ENCODE data around the gene GDAP2.
"Not testable (repeated sequence)": the region's sequence is repeated elsewhere in the genome, so short reads cannot be mapped to it uniquely, and the experiment has no call there.

The GDAP2 gene

DNA sequence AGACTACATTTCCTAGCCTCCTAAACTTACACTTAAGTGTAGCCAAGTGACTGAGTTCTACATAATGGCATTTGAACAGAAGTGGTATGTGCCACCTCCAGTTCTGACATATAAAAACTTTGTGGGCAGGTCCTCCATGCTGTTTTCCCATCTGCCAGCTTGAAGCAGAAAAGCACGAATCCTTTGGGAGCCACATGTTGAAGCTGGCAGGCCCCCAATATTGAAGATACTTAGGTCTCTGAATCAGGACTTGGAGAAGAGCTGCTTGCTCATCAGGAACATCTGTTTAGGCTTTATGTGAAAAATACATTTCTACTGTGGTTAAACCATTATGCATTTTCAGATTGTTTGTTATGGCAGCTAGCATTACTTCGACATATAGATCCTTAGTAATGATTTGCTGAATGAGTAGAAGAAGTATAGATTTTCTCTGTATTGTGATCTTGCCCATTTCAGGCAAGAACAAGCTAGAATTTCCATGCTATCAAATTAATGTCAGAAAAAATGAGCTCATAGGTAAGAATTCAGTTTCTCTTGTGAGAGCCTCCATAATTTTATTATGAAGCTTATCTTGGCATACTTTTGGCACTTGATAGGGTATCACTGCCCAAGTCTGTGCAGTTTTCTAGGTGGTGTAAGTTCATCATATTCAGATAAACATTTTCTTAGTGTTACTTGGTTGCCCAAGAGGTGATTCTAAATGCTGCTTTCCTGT, 68.4 kb downstream of the GDAP2 start:
- DNase-seq (ENCODE audit: low read depth) = no peak
- H3K4me3 ChIP-seq (ENCODE audit: low read depth, low read length) = no peak overlapping the region
- TF ChIP-seq, protein P1, sequence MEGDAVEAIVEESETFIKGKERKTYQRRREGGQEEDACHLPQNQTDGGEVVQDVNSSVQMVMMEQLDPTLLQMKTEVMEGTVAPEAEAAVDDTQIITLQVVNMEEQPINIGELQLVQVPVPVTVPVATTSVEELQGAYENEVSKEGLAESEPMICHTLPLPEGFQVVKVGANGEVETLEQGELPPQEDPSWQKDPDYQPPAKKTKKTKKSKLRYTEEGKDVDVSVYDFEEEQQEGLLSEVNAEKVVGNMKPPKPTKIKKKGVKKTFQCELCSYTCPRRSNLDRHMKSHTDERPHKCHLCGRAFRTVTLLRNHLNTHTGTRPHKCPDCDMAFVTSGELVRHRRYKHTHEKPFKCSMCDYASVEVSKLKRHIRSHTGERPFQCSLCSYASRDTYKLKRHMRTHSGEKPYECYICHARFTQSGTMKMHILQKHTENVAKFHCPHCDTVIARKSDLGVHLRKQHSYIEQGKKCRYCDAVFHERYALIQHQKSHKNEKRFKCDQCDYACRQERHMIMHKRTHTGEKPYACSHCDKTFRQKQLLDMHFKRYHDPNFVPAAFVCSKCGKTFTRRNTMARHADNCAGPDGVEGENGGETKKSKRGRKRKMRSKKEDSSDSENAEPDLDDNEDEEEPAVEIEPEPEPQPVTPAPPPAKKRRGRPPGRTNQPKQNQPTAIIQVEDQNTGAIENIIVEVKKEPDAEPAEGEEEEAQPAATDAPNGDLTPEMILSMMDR (IDR thresholded peaks at IDR 0.05; ENCODE audit: insufficient read depth, low read depth, low read length, missing control alignments) = no peak

DNA sequence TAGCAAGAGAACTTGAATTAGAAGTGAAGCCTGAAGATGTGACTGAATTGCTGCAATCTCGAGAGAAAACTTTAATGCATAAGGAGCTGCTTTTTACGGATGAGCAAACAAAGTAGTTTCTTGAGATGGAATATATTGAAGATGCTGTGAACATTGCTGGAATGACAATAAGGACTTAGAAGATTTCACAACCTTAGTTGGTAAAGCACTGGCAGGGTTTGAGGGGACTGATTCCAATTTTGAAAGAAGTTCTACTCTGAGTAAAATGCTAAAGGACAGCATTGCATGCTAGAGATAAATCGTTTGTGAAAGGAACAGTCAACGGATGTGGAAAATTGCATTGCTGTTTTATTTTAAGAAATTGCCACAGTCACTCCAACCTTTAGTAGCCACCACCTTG, 69.5 kb downstream of the GDAP2 start:
- TF ChIP-seq, protein P1 (IDR thresholded peaks at IDR 0.05; ENCODE audit: insufficient read depth, low read depth, low read length, missing control alignments) = no peak
- H3K4me3 ChIP-seq (ENCODE audit: low read depth, low read length) = no peak overlapping the region
- no peak for DNase-seq (ENCODE audit: low read depth)

DNA sequence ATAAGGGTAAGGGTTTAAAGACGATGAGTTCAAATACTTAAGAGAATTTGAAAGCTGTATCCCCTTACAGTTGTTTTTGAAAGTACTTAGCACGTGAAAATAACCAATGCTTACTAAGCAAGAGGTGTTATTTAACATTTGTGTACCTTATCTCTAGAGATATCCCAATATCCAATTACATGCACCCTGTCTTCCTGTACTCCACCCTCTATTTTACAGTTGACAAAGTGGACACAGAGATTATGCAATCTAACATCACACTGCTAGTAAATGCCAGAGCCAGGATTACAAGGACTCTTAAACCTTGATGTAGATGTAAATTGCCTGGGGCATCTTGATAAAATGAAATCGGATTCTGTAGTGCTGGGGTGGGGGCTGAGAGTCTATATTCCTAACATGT, 72.0 kb downstream of the GDAP2 start:
- no peak for DNase-seq (ENCODE audit: low read depth)
- no peak overlapping the region for H3K4me3 ChIP-seq (ENCODE audit: low read depth, low read length)
- TF ChIP-seq, protein P1 (IDR thresholded peaks at IDR 0.05; ENCODE audit: insufficient read depth, low read depth, low read length, missing control alignments) = no peak

DNA sequence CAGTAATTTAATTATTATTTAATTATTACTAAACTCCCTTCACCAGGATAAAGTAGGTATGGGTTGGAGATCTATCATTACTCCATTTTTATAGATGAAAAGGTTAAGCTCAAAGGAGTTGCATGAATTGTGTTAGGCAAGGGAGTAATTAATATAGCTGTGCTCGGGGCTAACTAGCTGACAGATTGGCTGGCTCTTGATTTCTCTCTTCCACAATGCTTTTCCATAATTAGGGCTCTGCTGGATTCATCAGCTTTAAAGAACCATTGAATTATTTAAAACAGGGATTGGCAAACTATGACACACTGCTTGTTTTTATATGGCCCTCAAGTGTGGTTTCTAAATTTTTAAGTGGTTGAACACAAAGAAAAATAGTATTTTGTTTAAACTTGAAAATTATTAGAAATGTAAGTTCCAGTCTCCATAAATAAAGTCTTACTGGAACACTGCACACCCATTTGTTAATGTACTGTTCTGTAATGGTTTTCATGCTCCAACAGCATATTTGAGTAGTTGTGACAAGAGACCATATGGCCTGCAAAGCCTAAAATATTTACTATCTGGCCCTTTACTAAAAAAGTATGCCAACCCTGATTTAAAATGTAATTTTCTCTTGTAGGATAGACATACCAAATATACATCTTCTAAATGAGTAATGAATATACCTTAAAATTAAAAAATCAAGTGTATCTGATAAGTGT, 76.4 kb downstream of the GDAP2 start:
- TF ChIP-seq, protein P1 (IDR thresholded peaks at IDR 0.05; ENCODE audit: insufficient read depth, low read depth, low read length, missing control alignments) = no peak

DNA sequence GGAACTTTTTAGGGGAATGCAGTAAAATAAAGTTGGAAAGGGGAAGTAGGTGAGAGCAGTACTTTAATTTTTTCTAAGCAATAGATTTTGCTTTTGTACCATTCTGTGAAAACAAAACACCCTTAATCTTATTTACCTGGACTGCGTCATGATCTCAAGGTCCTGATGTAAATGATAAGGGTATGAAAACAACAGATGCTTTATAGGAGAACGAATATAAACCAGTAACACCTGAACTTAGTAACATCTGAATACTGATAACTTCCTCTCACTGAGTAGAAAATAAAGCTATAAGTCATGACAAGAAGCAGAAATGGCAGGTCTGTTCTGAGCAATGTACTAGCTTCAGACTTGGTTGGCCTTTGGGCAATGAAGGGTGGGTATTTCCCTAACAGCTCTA, 77.7 kb downstream of the GDAP2 start:
- no peak overlapping the region for H3K4me3 ChIP-seq (ENCODE audit: low read depth, low read length)
- no peak for DNase-seq (ENCODE audit: low read depth)
- TF ChIP-seq, protein P1 (IDR thresholded peaks at IDR 0.05; ENCODE audit: insufficient read depth, low read depth, low read length, missing control alignments) = no peak

More for the DNA sequence above, 76.4 kb downstream of the GDAP2 start:
- no peak overlapping the region for H3K4me3 ChIP-seq (ENCODE audit: low read depth, low read length)
- DNase-seq (ENCODE audit: low read depth) = no peak

DNA sequence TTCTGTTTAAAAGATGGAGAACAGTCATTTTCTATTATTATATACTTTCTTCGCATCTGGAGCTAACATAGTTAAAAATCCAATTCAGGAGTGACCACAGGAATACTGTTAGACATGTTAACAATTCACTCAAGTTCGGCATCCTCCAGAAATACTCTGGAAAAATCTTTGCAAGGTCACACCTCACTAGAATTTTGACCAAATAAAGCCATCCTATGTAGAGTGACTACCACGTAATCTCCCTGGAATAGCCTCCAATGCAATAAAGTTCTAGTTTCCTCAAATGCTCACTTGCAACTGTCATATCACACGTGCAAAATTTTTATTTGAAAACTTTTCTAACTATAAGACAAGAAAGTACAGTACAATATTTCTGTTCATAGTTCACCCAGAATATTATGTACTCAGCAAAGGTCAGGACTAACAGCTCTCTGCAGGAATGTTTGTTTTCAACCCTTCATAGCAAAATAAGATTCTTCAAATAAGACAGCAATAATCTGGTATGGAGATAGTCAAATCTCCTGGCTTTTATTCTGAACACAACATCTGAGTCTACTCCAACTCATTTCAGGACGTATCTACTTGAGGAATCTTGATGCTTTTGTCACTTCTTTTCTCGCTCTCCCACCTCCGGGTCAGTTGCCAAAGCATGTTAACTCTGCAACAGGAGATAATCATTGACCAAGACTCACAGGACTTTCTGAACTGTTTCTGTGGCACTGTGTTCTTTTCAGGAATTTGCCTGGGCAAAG, 82.6 kb downstream of the GDAP2 start:
- DNase-seq (ENCODE audit: low read depth) = no peak
- TF ChIP-seq, protein P1 (IDR thresholded peaks at IDR 0.05; ENCODE audit: insufficient read depth, low read depth, low read length, missing control alignments) = no peak
- no peak overlapping the region for H3K4me3 ChIP-seq (ENCODE audit: low read depth, low read length)

DNA sequence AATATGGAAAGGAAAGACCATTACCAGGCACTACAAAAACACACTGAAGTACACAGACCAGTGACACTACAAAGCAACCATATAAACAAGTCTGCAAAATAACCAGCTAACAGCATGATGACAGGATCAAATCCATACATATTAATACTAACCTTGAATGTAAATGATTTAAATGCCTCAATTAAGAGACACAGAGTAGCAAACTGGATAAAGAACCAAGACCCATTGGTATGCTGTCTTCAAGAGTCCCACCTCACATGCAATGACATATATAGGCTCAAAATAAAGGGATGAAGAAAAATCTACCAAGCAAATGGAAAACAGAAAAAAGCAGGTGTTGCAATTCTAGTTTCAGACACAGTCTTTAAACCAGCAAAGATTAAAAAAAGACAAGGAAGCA, 84.9 kb downstream of the GDAP2 start:
- not testable (repeated sequence) for DNase-seq (ENCODE audit: low read depth); H3K4me3 ChIP-seq (ENCODE audit: low read depth, low read length)

All from GM12865 (cell line).